Activated CD4-positive, alpha-beta T cell treated with anti-CD3 and anti-CD28 coated beads for 1 hour (primary cell): Measurements from ENCODE around the gene SLC11A1.
A peak's percentile ranks its signal among the peaks of the same experiment; 100 is the strongest.

Source experiments
- DNase-seq: peaks from one replicate; pipeline ENCODE4 v3.0.0-alpha.2; 2020

Gene SLC11A1

DNA sequence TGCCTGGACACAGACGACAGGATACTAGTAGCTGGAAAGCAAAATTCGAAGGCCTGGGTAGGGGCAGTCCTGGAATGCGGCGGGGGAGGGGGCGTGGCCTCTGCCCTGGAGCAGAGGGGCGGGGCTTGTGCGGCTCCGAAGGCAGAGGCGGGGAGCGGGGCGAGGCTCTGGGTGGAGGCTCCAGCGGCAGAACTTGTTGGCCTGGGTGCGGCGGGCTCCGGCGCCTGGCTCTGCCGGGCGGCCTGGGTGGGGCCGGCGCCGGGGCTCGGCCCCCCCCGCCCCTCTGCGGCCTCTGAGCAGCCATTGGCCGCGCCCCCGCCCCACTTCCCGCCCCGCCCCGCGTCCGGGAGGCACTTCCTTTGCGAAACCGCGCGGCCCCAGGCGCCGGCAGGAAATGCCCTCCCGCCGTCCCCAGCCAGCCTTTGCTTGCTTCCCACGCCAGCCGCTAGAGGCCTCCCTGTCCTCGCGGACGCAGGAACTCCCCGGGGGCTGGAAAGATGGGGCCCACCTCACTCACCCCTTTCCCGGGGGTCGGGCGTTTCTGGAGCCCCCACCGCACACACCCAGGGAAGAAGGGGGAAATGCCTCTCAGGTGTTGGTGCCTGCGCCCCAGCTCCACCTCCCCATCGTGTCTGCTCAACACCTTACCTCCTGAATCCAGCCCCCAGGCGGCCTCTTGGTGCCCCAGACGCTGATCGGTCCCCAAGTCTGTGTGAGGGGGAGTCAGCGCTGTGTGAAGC, 24.3 kb downstream of the SLC11A1 start:
- DNase-seq, result peak; percentile 82

- peak; percentile 51 for DNase-seq
Measured at GRCh38 chr2:218406949-218407618, 25.0 kb downstream of the SLC11A1 start.

GRCh38 chr2:218407717-218408116, 25.6 kb downstream of the SLC11A1 start:
- DNase-seq, result no peak

GRCh38 chr2:218418321-218418716, 36.2 kb downstream of the SLC11A1 start:
- no peak for DNase-seq

GRCh38 chr2:218418717-218419458, 36.8 kb downstream of the SLC11A1 start, which contains the start of gene VIL1:
Gene VIL1 (plus strand): TSS chr2:218419123. CDS start chr2:218423779, 4,656 bp downstream.
- no peak for DNase-seq

DNA sequence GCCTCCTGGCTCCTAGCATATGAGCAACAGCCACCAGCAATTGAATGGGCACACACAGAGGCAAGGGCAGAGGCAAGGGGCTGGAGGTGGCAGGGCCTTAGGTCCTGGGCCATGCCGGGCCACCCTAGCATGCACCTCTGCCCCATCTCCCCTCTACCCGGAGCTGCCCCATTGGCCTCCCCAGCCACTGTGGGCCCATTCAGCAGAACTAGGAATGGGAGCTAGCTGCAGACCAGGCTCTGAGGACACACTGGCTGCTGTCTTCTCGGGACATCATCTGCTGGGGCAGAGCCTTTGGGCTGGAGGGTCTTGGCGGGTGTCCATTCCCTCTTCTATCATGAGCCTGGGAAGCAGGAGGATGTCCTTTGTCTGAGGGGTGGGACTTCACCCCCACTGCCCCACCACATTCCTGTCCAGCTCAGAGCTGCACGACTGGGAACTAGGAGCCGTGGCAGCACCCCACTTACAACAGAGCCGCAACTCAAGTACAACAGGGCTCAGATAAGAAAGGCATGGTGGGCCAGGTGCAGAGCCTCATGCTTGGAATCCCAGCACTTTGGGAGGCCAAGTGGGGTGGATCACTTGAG, 37.6 kb downstream of the SLC11A1 start:
- DNase-seq, result no peak

- no peak for DNase-seq
Measured at GRCh38 chr2:218421027-218421426, 39.0 kb downstream of the SLC11A1 start.

DNA sequence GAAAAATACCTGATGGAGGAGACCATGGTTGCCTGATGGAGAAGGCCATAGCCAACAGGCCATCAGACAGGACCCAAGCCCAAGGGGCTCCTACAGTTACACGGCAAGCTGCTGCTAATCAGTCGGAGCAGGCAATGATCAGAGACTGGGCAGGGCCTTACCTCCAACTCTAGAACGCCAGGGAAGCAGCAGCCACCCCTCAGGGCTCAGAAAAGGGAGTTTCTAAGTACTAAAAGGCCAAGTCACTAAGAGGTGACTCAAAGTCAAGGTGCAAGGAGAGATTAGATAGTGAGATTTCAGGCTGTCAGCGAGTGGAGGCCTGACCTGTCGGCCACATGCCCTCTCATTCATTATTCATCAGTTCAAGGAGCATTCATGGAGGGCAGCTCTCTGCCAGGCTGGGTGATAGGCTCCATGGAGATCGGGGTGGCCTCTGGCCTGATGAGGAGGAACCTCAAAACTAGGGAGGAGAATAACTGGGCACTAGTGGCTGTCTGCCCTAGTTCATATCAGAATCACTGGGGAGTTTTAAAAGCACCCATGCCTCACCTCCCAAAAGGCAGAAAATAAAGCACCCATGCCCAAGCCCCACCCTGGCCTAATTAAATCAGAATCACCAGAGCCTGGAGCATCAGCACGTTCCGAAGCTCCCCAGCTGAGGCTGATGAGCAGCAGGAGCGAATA, 40.5 kb downstream of the SLC11A1 start:
- no peak for DNase-seq

DNA sequence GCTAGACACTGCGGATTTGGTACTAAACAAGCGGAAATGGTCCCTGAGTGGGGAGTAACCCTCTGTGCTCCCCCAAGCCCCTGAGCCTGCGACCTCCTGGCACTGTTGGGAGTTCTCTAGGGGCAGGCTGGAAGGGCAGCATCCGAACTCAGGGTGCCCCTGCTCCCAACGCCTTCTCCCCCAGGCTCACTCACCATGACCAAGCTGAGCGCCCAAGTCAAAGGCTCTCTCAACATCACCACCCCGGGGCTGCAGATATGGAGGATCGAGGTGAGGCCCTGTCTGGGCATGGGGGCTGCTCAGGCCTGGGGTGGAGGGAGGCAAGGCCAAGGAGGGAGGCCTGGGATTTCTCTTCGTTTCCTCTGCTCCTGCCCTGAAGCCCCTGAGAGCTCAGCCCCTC, 41.5 kb downstream of the SLC11A1 start:
- DNase-seq, result no peak

GRCh38 chr2:218425531-218425930, 43.5 kb downstream of the SLC11A1 start:
- DNase-seq, result no peak

DNA sequence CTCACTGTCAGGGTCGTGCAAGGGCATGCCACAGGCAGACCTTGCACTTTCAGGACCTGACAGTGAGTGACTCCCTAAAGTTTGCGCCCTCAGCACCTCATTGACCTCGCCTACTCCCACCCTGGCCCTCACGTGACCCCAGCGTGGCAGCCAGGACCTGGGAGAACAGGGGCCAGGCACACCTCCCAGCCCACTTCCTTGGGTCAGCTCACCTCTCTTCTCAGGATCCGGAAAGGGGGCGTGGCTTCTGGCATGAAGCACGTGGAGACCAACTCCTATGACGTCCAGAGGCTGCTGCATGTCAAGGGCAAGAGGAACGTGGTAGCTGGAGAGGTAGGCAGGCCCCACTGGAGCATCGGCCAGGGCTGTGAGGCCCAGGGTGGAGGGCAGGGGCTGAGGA, 45.7 kb downstream of the SLC11A1 start:
- no peak for DNase-seq

GRCh38 chr2:218428846-218429558, 46.9 kb downstream of the SLC11A1 start:
- DNase-seq, result no peak

- no peak for DNase-seq
Measured at GRCh38 chr2:218429911-218430692, 48.0 kb downstream of the SLC11A1 start.

- DNase-seq, result no peak
Measured at GRCh38 chr2:218430721-218431120, 48.6 kb downstream of the SLC11A1 start.

DNA sequence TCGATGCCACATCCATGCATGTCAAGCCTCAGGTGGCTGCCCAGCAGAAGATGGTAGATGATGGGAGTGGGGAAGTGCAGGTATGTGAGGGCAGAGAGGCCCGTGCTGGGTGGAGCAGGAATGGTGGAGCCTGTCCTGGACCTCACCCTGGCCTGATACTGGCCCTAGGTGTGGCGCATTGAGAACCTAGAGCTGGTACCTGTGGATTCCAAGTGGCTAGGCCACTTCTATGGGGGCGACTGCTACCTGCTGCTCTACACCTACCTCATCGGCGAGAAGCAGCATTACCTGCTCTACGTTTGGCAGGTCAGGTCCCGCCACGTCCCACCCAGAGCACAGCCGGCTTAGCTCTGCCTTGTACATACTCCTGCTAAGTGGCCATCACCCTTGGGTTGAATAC, 49.8 kb downstream of the SLC11A1 start:
- DNase-seq, result no peak

DNA sequence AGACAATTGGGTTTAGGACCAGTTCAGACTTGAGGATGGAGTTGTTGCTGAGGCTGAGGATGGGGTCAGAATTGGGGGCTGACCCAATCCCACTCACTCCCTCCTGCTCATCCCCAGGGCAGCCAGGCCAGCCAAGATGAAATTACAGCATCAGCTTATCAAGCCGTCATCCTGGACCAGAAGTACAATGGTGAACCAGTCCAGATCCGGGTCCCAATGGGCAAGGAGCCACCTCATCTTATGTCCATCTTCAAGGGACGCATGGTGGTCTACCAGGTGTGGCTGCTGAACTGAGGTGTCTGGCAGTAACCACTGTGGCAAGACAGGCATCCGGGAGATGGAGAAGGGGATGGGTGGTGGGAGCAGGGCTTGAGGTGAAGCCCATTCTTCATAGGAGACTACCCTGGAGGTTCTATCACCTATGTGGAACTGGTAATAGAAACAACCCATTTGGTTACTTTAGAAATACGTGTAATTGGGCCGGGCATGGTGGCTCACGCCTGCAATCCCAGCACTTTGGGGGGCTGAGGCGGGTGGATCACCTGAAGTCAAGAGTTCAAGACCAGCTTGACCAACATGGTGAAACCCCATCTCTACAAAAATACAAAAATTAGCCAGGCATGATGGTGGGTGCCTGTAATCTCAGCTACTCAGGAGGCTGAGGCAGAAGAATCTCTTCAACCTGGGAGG, 50.7 kb downstream of the SLC11A1 start:
- no peak for DNase-seq

- DNase-seq, result no peak
Measured at GRCh38 chr2:218434456-218434855, 52.4 kb downstream of the SLC11A1 start.

DNA sequence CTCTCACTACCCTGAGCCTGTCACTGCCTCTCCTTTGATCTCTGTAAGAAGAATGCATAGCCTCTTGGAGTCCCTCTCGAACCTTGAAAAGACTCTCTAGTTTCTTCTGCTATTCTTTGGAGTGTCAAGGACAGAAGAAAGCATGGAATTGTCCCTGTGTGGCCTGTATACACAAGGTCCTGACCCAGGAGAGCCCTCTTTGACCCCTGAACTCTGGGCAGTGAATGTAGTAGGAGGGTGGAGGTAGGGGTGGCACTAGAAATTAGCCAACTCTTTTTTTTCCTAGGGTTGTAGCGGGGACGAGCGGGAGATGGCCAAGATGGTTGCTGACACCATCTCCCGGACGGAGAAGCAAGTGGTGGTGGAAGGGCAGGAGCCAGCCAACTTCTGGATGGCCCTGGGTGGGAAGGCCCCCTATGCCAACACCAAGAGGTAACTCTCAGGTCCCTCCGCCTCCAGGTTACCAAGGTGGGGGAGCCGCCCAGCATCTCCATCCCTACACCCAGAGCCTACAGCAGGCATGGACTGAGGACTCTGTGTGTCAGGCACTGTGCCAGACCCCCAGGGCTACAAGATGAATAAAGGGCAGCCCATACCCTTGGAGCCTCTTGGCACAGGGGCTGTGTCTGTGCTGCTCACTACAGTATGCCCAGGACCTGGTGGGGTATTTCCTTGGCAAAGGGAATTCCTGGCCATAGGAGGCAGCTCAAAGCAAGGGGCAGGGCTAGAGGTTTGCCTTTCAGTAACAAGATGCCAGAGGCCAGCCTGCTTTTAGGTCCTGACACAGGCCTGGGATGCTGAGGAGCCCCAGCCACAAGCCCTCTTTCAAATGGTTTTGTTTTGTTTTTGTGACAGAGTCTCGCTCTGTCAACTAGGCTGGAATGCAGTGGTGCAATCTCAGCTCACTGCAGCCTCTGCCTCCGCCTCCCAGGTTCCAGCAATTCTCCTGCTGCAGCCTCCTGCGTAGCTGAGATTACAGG, 53.2 kb downstream of the SLC11A1 start:
- no peak for DNase-seq

- no peak for DNase-seq
Measured at GRCh38 chr2:218436992-218437391, 54.9 kb downstream of the SLC11A1 start.
